GM12878 (cell line): Measurements from ENCODE around the gene PRTFDC1. TPM values are rescaled to one million over a fixed set of nuclear protein-coding genes. Genes with fewer than 3 reads are reported as not detected.

ENCODE experiments used
- CEBPB ChIP-seq, 2 experiments: fragments of 150-350 bp in 1 of 2; IDR thresholded peaks; 2 replicates each; pipeline ENCODE4 v1.6.1; 2012 to 2014; ENCODE audit warnings: low read depth in 2 of 2, low read length in 2 of 2, borderline replicate concordance in 1 of 2, inconsistent platforms in 1 of 2
- EP300 ChIP-seq, 2 experiments: fragments of 150-350 bp in 1 of 2; IDR thresholded peaks; 2 replicates each; pipeline ENCODE4 v1.6.1; 2011 to 2012; ENCODE audit warnings: low read depth in 2 of 2, low read length in 2 of 2, borderline replicate concordance in 1 of 2, improper control_type of control experiment in 1 of 2, inconsistent platforms in 1 of 2; ENCODE audit not compliant: control insufficient read depth in 1 of 2
- IKZF1 ChIP-seq: fragments of 450-650 bp; conservative IDR thresholded peaks from 2 replicates; pipeline ENCODE4 v1.6.1; 2017; ENCODE audit warnings: antibody characterized with exemption, mild to moderate bottlenecking
- IRF5 ChIP-seq: fragments of 450-650 bp; IDR thresholded peaks from 2 replicates; pipeline ENCODE4 v1.6.1; 2017; ENCODE audit warnings: borderline replicate concordance
- PML ChIP-seq: IDR thresholded peaks from 2 replicates; pipeline ENCODE4 v1.6.1; 2012; ENCODE audit warnings: low read length, inconsistent platforms
- YBX1 ChIP-seq: fragments of 450-650 bp; IDR thresholded peaks from 2 replicates; pipeline ENCODE4 v1.6.1; 2016; ENCODE audit warnings: antibody characterized with exemption
- ZBTB4 ChIP-seq: fragments of 450-650 bp; formaldehyde crosslinking; IDR thresholded peaks from 2 replicates; pipeline ENCODE4 v1.4.0; 2022; ENCODE audit warnings: mild to moderate bottlenecking, moderate library complexity
- ZBTB40 ChIP-seq: fragments of 450-650 bp; IDR thresholded peaks from 2 replicates; pipeline ENCODE4 v1.6.1; 2016; ENCODE audit warnings: mild to moderate bottlenecking, moderate library complexity, borderline replicate concordance
- polyA plus RNA-seq, 11 experiments: library from polyadenylated mRNA; depleted of rRNA in 4 of 11; unstranded in 6 of 11; stranded (reverse) in 5 of 11; fragments of >200 nt; fragmentation: Nextera tagmentation in 4 of 11; fragmentation: Illumina TruSeq in 1 of 11; extraction: Ambion mirVana in 4 of 11; extraction: Trizol in 1 of 11; gene quantifications; 1 replicate in 1 of 11; 2 replicates in 10 of 11; pipeline versions ENCODE4 v1.2.1 to v1.2.3, GENCODE V29; 2011 to 2016; ENCODE audit warnings: inconsistent platforms in 2 of 11, missing spikeins in 2 of 11, low read depth in 1 of 11
- total RNA-seq, 4 experiments: library from RNA; depleted of rRNA in 3 of 4; stranded (reverse); fragments of >200 nt in 3 of 4; fragmentation: Illumina TruSeq in 1 of 4; extraction: Trizol in 1 of 4; gene quantifications; 2 replicates each; pipeline versions ENCODE4 v1.2.1 to v1.2.3, GENCODE V29; 2013 to 2021

Gene PRTFDC1
- total and polyA plus RNA-seq, 10 of the 15 experiments (the other 5 are each of a cell fraction or from before 2014, with no cell fraction given), result 5.5 to 17.3 (median 11.3) TPM

GRCh38 chr10:24988831-24989640 is 36.6 kb upstream of the PRTFDC1 start (continued):
- TF ChIP-seq ZBTB40 (no peak), IRF5 (no peak), ZBTB4 (CRISPR knock-in tag) (no peak), IKZF1 (0 out of 2 replicates have a peak, but pooled peaks have one; percentile 12), EP300 (IDR thresholded peaks at IDR 0.05; ENCODE audit: borderline replicate concordance in 1 of 2, control insufficient read depth in 1 of 2, low read depth in 2 of 2, low read length in 2 of 2) (no peak), PML (no peak), CEBPB (IDR thresholded peaks at IDR 0.05; ENCODE audit: borderline replicate concordance in 1 of 2, low read depth in 2 of 2, low read length in 2 of 2) (no peak), YBX1 (no peak)
